GM23248 (cell line): Measurements from ENCODE around the gene RNF207. TPM values are rescaled to one million over a fixed set of nuclear protein-coding genes. Genes with fewer than 3 reads are reported as not detected.

Experiments used
- DNase-seq: peaks from one replicate; pipeline ENCODE4 v3.0.0-alpha.2; 2015
- H2AFZ ChIP-seq: fragments of 200-600 bp; sonication (generic); 2 replicates; pipeline ENCODE4 v1.6.1; 2016; ENCODE audit warnings: antibody characterized with exemption
- H3F3A ChIP-seq: fragments of 200-600 bp; sonication (generic); 2 replicates; pipeline ENCODE4 v1.6.1; 2016; ENCODE audit warnings: mild to moderate bottlenecking, antibody characterized with exemption, mixed run types; ENCODE audit not compliant: insufficient read depth
- H3K27ac ChIP-seq: fragments of 200-600 bp; sonication (generic); 2 replicates; pipeline ENCODE4 v1.5.1; 2016; ENCODE audit warnings: mild to moderate bottlenecking
- H3K27me3 ChIP-seq: fragments of 200-600 bp; sonication (generic); replicated peaks from 2 replicates; pipeline ENCODE4 v1.6.1; 2016; ENCODE audit warnings: mild to moderate bottlenecking; ENCODE audit not compliant: insufficient read depth
- H3K36me3 ChIP-seq: fragments of 200-600 bp; sonication (generic); 2 replicates; pipeline ENCODE4 v1.6.1; 2016; ENCODE audit warnings: low read depth, mild to moderate bottlenecking
- H3K4me1 ChIP-seq: fragments of 200-600 bp; sonication (generic); 2 replicates; pipeline ENCODE4 v1.6.1; 2016; ENCODE audit warnings: mild to moderate bottlenecking; ENCODE audit not compliant: insufficient read depth
- H3K4me2 ChIP-seq: fragments of 200-600 bp; sonication (generic); one replicate; pipeline ENCODE4 v1.6.1; 2016; ENCODE audit warnings: mild to moderate bottlenecking; ENCODE audit not compliant: unreplicated experiment
- H3K4me3 ChIP-seq: fragments of 200-600 bp; sonication (generic); 2 replicates; pipeline ENCODE4 v1.5.1; 2016; ENCODE audit warnings: mild to moderate bottlenecking
- H3K79me2 ChIP-seq: fragments of 200-600 bp; sonication (generic); 2 replicates; pipeline ENCODE4 v1.6.1; 2016; ENCODE audit warnings: mild to moderate bottlenecking; ENCODE audit not compliant: insufficient read depth
- H3K9ac ChIP-seq: fragments of 200-600 bp; sonication (generic); 2 replicates; pipeline ENCODE4 v1.6.1; 2016; ENCODE audit warnings: mild to moderate bottlenecking
- H3K9me2 ChIP-seq: fragments of 200-600 bp; sonication (generic); 2 replicates; pipeline ENCODE4 v1.6.1; 2016; ENCODE audit warnings: mixed run types, mild to moderate bottlenecking, moderate library complexity; ENCODE audit not compliant: insufficient read depth
- H3K9me3 ChIP-seq: fragments of 200-600 bp; sonication (generic); one replicate; pipeline ENCODE4 v1.6.1; 2017; ENCODE audit warnings: low read depth
- H4K20me1 ChIP-seq: fragments of 200-600 bp; sonication (generic); 2 replicates; pipeline ENCODE4 v1.6.0; 2016; ENCODE audit not compliant: insufficient read depth
- EZH2 ChIP-seq: fragments of 200-600 bp; sonication (generic); IDR thresholded peaks from 2 replicates; pipeline ENCODE4 v1.6.1; 2018; ENCODE audit warnings: antibody characterized with exemption, mild to moderate bottlenecking; ENCODE audit not compliant: insufficient read depth, poor library complexity, severe bottlenecking
- EZH2phosphoT487 ChIP-seq: fragments of 200-600 bp; sonication (generic); IDR thresholded peaks from 2 replicates; pipeline ENCODE4 v1.6.1; 2018; ENCODE audit warnings: antibody characterized with exemption, moderate library complexity, mild to moderate bottlenecking, low read depth; ENCODE audit not compliant: insufficient read depth
- WGBS, 2 experiments: methylation state at CpG; one replicate each; pipeline ENCODE4 v1.1.6; 2015 to 2017; ENCODE audit warnings: low lambda C conversion rate in 2 of 2, low coverage in 1 of 2; ENCODE audit errors: missing lambda C conversion rate in 2 of 2; 5-methylcytosine and 5-hydroxymethylcytosine counted together
- in situ Hi-C: fragments of 300-500 bp; cut with MboI; formaldehyde crosslinking; loops from 2 replicates; pipeline ENCODE4 v1.15.0; 2020
- polyA plus RNA-seq: library from polyadenylated mRNA; unstranded; fragments of >200 nt; fragmentation: Nextera tagmentation; extraction: Ambion mirVana; gene quantifications from 2 replicates; pipeline ENCODE4 v1.2.1, GENCODE V29; 2016
- total RNA-seq: library from RNA; depleted of rRNA; stranded (reverse); fragments of >200 nt; shearing (Covaris generic); gene quantifications from 2 replicates; pipeline ENCODE4 v1.2.3, GENCODE V29; 2014

The RNF207 gene
- total and polyA plus RNA-seq, 2 experiments from 2014 or later, result 8.6 to 30.3 TPM

DNA sequence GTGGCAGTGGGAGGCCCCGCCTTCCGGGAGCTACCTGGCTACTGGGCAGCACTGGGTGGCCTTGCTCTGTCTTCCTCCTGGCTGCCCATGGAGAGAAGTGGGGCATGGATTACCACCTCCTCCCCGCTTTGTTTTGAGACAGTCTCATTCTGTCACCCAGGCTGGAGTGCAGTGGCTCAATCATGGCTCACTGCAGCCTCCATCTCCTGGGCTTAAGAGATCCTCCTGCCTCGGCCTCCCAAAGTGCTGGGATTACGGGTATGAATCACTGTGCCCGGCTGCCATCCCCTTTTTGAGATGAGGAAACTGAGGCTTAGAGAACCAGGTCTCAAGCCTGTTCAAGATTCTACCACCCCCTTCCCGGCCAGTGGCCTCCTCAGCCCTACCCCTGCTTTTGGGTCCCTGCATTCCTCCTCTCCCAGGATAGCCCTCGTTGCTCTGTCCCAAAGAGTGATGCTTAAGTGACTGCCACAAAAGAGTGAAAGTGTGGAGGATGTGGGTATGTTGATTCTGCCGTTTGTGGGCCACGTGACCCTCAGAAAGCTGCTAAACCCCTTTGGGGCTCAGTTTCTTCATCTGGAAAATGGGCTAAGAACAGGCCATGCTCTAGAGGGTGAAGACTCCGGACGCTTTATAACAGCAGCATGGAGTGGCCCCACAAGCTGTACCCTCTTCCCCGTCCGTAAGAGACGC, 45.9 kb downstream of the RNF207 start:
- in situ Hi-C loops, result no loop called here
- WGBS, 2 experiments, result 82 to 86% methylated on average over 12 to 15 of the region's 15 CpGs
- H3K9me3 ChIP-seq, result no peaks in the 10 kb centered on the region
- no peak for DNase-seq
- H3K4me1 ChIP-seq, result no peaks in the 10 kb centered on the region
- H3K79me2 ChIP-seq, result no peaks in the 10 kb centered on the region
- H3K9ac ChIP-seq, result no peak overlapping the region
- no peak overlapping the region for H3K27ac ChIP-seq
- no peaks in the 10 kb centered on the region for H4K20me1 ChIP-seq
- H3K36me3 ChIP-seq, result no peaks in the 10 kb centered on the region
- no peak overlapping the region for H3K4me3 ChIP-seq
- no peak for TF ChIP-seq EZH2
- no peak for TF ChIP-seq EZH2phosphoT487
- H3K4me2 ChIP-seq, result no peak overlapping the region
- H2AFZ ChIP-seq, result no peak overlapping the region
- no peaks in the 10 kb centered on the region for H3F3A ChIP-seq
- no peaks in the 10 kb centered on the region for H3K27me3 ChIP-seq
- no peaks in the 10 kb centered on the region for H3K9me2 ChIP-seq

GRCh38 chr1:6252374-6252710, 46.4 kb downstream of the RNF207 start:
- H3K4me1 ChIP-seq, result no peaks in the 10 kb centered on the region
- no peak overlapping the region for H3K9ac ChIP-seq
- H3K4me2 ChIP-seq, result no peak overlapping the region
- DNase-seq, result no peak
- H3K4me3 ChIP-seq, result no peak overlapping the region
- H3K9me2 ChIP-seq, result no peaks in the 10 kb centered on the region
- no peak for TF ChIP-seq EZH2
- TF ChIP-seq EZH2phosphoT487, result no peak
- no peak overlapping the region for H3K27ac ChIP-seq
- H3K27me3 ChIP-seq, result no peaks in the 10 kb centered on the region
- in situ Hi-C loops, result no loop called here
- H2AFZ ChIP-seq, result no peak overlapping the region
- no peaks in the 10 kb centered on the region for H3K9me3 ChIP-seq
- H3K36me3 ChIP-seq, result no peaks in the 10 kb centered on the region
- H3F3A ChIP-seq, result no peaks in the 10 kb centered on the region
- no peaks in the 10 kb centered on the region for H4K20me1 ChIP-seq
- H3K79me2 ChIP-seq, result no peaks in the 10 kb centered on the region
- 95 to 98% methylated on average over 3 to 4 of the region's 4 CpGs for WGBS, 2 experiments

GRCh38 chr1:6253380-6253779, 47.5 kb downstream of the RNF207 start:
- no peak overlapping the region for H3K9ac ChIP-seq
- H3K4me1 ChIP-seq, result no peaks in the 10 kb centered on the region
- no peaks in the 10 kb centered on the region for H3K9me3 ChIP-seq
- no peak overlapping the region for H2AFZ ChIP-seq
- H3K4me2 ChIP-seq, result no peak overlapping the region
- in situ Hi-C loops, result no loop called here
- H3K4me3 ChIP-seq, result no peak overlapping the region
- H3K27me3 ChIP-seq, result no peaks in the 10 kb centered on the region
- no peaks in the 10 kb centered on the region for H3F3A ChIP-seq
- H3K79me2 ChIP-seq, result no peaks in the 10 kb centered on the region
- no peak for TF ChIP-seq EZH2
- H3K27ac ChIP-seq, result no peak overlapping the region
- DNase-seq, result no peak
- no peaks in the 10 kb centered on the region for H3K36me3 ChIP-seq
- 92 to 94% methylated on average over 9 of the region's 9 CpGs for WGBS, 2 experiments
- H3K9me2 ChIP-seq, result no peaks in the 10 kb centered on the region
- no peaks in the 10 kb centered on the region for H4K20me1 ChIP-seq

- in situ Hi-C loops, result no loop called here
- DNase-seq, result no peak
- no peaks in the 10 kb centered on the region for H3K27me3 ChIP-seq
- no peak overlapping the region for H3K27ac ChIP-seq
- H3K79me2 ChIP-seq, result no peaks in the 10 kb centered on the region
- H3K9ac ChIP-seq, result no peak overlapping the region
- no peaks in the 10 kb centered on the region for H3F3A ChIP-seq
- H3K4me3 ChIP-seq, result no peak overlapping the region
- WGBS, 2 experiments, result 96 to 99% methylated on average over 14 to 16 of the region's 16 CpGs
- TF ChIP-seq EZH2 (no peak), EZH2phosphoT487 (no peak)
- no peaks in the 10 kb centered on the region for H3K9me3 ChIP-seq
- H3K4me2 ChIP-seq, result no peak overlapping the region
- no peaks in the 10 kb centered on the region for H3K36me3 ChIP-seq
- no peaks in the 10 kb centered on the region for H4K20me1 ChIP-seq
- no peaks in the 10 kb centered on the region for H3K4me1 ChIP-seq
- H2AFZ ChIP-seq, result no peak overlapping the region
- H3K9me2 ChIP-seq, result no peaks in the 10 kb centered on the region
Measured at GRCh38 chr1:6254691-6255090, 48.8 kb downstream of the RNF207 start.

GRCh38 chr1:6256645-6257044, 50.7 kb downstream of the RNF207 start:
- Histone ChIP-seq H3K4me3 (no peak overlapping the region), H3K79me2 (no peaks in the 10 kb centered on the region), H3K27me3 (no peaks in the 10 kb centered on the region), H3K36me3 (no peaks in the 10 kb centered on the region), H3K9me2 (no peaks in the 10 kb centered on the region), H3F3A (no peaks in the 10 kb centered on the region), H2AFZ (no peak overlapping the region), H3K9ac (no peak overlapping the region), H4K20me1 (no peaks in the 10 kb centered on the region), H3K4me2 (no peak overlapping the region), H3K4me1 (no peaks in the 10 kb centered on the region), H3K27ac (no peak overlapping the region), H3K9me3 (no peaks in the 10 kb centered on the region)
- DNase-seq, result no peak
- 52 to 58% methylated on average over 13 of the region's 13 CpGs for WGBS, 2 experiments
- TF ChIP-seq EZH2phosphoT487 (no peak), EZH2 (no peak)
- in situ Hi-C loops, result no loop called here
